Panc1 (cell line): ENCODE results near the gene RPL22L1.

ENCODE experiments used
- POLR2AphosphoS5 ChIP-seq: IDR thresholded peaks from 2 replicates; pipeline ENCODE4 v1.6.1; 2012; ENCODE audit warnings: mild to moderate bottlenecking, low read depth, low read length, moderate library complexity
- TF ChIP-seq, protein P1 (sequence below): fragments of 450-650 bp; IDR thresholded peaks from 2 replicates; pipeline ENCODE4 v1.5.1; 2017; ENCODE audit warnings: mild to moderate bottlenecking

DNA sequence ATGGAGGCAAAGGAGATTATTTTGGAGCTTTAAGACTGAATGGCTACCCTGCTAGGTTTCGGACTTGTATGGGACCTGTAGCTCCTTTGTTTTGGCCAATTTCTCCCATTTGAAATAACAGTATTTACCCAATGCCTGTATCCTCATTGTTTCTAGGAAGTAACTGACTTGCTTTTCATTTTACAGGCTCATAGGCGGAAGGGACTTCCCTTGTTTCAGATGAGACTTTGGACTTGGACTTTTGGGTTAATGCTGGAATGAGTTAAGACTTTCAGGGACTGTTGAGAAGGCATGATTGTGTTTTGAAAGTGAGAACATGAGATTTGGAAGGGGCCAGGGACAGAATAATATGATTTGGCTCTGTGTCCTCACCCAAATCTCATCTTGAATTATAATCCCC is 28.0 kb upstream of the RPL22L1 start:
- TF ChIP-seq POLR2AphosphoS5, result no peak
- TF ChIP-seq, protein P1, sequence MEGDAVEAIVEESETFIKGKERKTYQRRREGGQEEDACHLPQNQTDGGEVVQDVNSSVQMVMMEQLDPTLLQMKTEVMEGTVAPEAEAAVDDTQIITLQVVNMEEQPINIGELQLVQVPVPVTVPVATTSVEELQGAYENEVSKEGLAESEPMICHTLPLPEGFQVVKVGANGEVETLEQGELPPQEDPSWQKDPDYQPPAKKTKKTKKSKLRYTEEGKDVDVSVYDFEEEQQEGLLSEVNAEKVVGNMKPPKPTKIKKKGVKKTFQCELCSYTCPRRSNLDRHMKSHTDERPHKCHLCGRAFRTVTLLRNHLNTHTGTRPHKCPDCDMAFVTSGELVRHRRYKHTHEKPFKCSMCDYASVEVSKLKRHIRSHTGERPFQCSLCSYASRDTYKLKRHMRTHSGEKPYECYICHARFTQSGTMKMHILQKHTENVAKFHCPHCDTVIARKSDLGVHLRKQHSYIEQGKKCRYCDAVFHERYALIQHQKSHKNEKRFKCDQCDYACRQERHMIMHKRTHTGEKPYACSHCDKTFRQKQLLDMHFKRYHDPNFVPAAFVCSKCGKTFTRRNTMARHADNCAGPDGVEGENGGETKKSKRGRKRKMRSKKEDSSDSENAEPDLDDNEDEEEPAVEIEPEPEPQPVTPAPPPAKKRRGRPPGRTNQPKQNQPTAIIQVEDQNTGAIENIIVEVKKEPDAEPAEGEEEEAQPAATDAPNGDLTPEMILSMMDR, result no peak
